Gastrocnemius medialis (tissue), 4 donors: ENCODE measurements around the gene VTI1B. TPM values are rescaled to one million over a fixed set of nuclear protein-coding genes. Genes with fewer than 3 reads are reported as not detected.
"Not testable (repeated sequence)": the region's sequence is repeated elsewhere in the genome, so short reads cannot be mapped to it uniquely, and the experiment has no call there.

Source experiments
- ATAC-seq, 2 donors: fragments of 150-250 bp; one replicate each; pipeline ENCODE4 v1.9.1; 2016
- DNase-seq, 2 donors: peaks; one replicate each; pipeline ENCODE4 v3.0.0-alpha.2; 2019
- H3K27ac ChIP-seq, 4 donors: fragments of 200-600 bp; sonication (generic); 1 replicate in 1 of 4; 2 replicates in 3 of 4; pipeline ENCODE4 v1.5.1; 2016 to 2018; ENCODE audit warnings: mild to moderate bottlenecking in 2 of 4, moderate library complexity in 1 of 4
- H3K27me3 ChIP-seq, 3 donors: fragments of 200-600 bp; sonication (generic) in 2 of 3; 1 replicate in 1 of 3; 2 replicates in 2 of 3; pipeline versions ENCODE4 v1.5.1 to v1.6.0; 2016 to 2019; ENCODE audit warnings: mild to moderate bottlenecking in 1 of 3, moderate library complexity in 1 of 3
- H3K36me3 ChIP-seq, 2 donors: fragments of 200-600 bp; sonication (generic) in 1 of 2; one replicate each; pipeline ENCODE4 v1.5.1; 2017 to 2018
- H3K4me1 ChIP-seq, 2 donors: fragments of 200-600 bp; sonication (generic) in 1 of 2; one replicate each; pipeline ENCODE4 v1.5.1; 2016 to 2017; ENCODE audit warnings: mild to moderate bottlenecking in 2 of 2
- H3K4me3 ChIP-seq, 4 donors: fragments of 200-600 bp; sonication (generic) in 3 of 4; 1 replicate in 1 of 4; 2 replicates in 3 of 4; pipeline ENCODE4 v1.5.1; 2016 to 2019; ENCODE audit warnings: mild to moderate bottlenecking in 2 of 4
- H3K9me3 ChIP-seq, 3 donors: fragments of 200-600 bp; sonication (generic) in 2 of 3; 1 replicate in 1 of 3; 2 replicates in 2 of 3; pipeline ENCODE4 v1.5.1; 2016 to 2019
- POLR2A ChIP-seq, 2 donors: fragments of 450-650 bp; IDR thresholded peaks; one replicate each; pipeline ENCODE4 v1.6.1; 2017; ENCODE audit warnings: antibody characterized with exemption in 2 of 2, mild to moderate bottlenecking in 2 of 2, moderate library complexity in 2 of 2
- in situ Hi-C, 4 donors: fragments of 200-750 bp; cut with MboI; loops; one replicate each; pipeline versions ENCODE4 v1.15.0 to v1.8.0; 2017; ENCODE audit warnings: low sequenced_read_pairs in 4 of 4
- intact Hi-C: fragments of 100-400 bp; cut with DNase I; formaldehyde crosslinking; loops from one replicate; pipeline ENCODE4 v1.15.1; 2023; ENCODE audit warnings: low total_unique reads
- total RNA-seq, 4 donors: library from RNA; depleted of rRNA; stranded (reverse); fragments of >200 nt; gene quantifications; one replicate each; pipeline versions ENCODE4 v1.1.0 to v1.2.3, GENCODE V29; 2016
- TF ChIP-seq, protein P1 (sequence below), 5 experiments: fragments of 450-650 bp in 3 of 5; fragments of 200-600 bp in 2 of 5; sonication (generic) in 2 of 5; IDR thresholded peaks in 4 of 5; conservative IDR thresholded peaks in 1 of 5; 1 replicate in 4 of 5; 2 replicates in 1 of 5; pipeline ENCODE4 v1.5.1; 2016 to 2019; ENCODE audit warnings: antibody characterized with exemption in 5 of 5, mild to moderate bottlenecking in 3 of 5, moderate library complexity in 3 of 5

VTI1B gene
- total RNA-seq, 4 donors from 2014 or later: 33.7 to 69.1 (median 52.8) TPM

- no peak for TF ChIP-seq POLR2A (IDR thresholded peaks at IDR 0.05)
- TF ChIP-seq, protein P1, sequence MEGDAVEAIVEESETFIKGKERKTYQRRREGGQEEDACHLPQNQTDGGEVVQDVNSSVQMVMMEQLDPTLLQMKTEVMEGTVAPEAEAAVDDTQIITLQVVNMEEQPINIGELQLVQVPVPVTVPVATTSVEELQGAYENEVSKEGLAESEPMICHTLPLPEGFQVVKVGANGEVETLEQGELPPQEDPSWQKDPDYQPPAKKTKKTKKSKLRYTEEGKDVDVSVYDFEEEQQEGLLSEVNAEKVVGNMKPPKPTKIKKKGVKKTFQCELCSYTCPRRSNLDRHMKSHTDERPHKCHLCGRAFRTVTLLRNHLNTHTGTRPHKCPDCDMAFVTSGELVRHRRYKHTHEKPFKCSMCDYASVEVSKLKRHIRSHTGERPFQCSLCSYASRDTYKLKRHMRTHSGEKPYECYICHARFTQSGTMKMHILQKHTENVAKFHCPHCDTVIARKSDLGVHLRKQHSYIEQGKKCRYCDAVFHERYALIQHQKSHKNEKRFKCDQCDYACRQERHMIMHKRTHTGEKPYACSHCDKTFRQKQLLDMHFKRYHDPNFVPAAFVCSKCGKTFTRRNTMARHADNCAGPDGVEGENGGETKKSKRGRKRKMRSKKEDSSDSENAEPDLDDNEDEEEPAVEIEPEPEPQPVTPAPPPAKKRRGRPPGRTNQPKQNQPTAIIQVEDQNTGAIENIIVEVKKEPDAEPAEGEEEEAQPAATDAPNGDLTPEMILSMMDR (IDR thresholded peaks at IDR 0.05 in 4 of 5, conservative IDR thresholded peaks at IDR 0.05 in 1 of 5): no peak
- H3K27ac ChIP-seq: peak overlapping the region in 1 of 4 donors; percentile 36
- intact Hi-C loops (no loop called here), in situ Hi-C loops (no loop called here)
- peaks cover 0 to 15% of the 10 kb centered on the region in 2 donors for H3K36me3 ChIP-seq
- ATAC-seq (no peak), DNase-seq (no peak)
- no peaks in the 10 kb centered on the region for H3K27me3 ChIP-seq
- H3K4me1 ChIP-seq: peaks cover 0 to 10% of the 10 kb centered on the region in 2 donors
- H3K9me3 ChIP-seq: no peaks in the 10 kb centered on the region
- H3K4me3 ChIP-seq: no peak overlapping the region
These were observed 44.2 kb downstream of the VTI1B start for GRCh38 chr14:67630186-67630585.

GRCh38 chr14:67627519-67627918 lies 46.9 kb downstream of the VTI1B start:
- intact Hi-C loops: no loop called here
- Histone ChIP-seq H3K9me3 (no peaks in the 10 kb centered on the region), H3K36me3 (peaks cover 0 to 14% of the 10 kb centered on the region in 2 donors), H3K27ac (peak overlapping the region in 1 of 4 donors; percentile 51), H3K4me1 (peaks cover 13 to 16% of the 10 kb centered on the region in 2 donors), H3K27me3 (no peaks in the 10 kb centered on the region), H3K4me3 (no peak overlapping the region)
- TF ChIP-seq, protein P1 (IDR thresholded peaks at IDR 0.05 in 4 of 5, conservative IDR thresholded peaks at IDR 0.05 in 1 of 5): no peak
- TF ChIP-seq POLR2A (IDR thresholded peaks at IDR 0.05): no peak
- in situ Hi-C loops: no loop called here
- ATAC-seq: no peak
- DNase-seq: no peak

GRCh38 chr14:67626131-67626530 lies 48.3 kb downstream of the VTI1B start:
- H3K4me3 ChIP-seq, H3K27me3 ChIP-seq, intact Hi-C loops, in situ Hi-C loops, DNase-seq, ATAC-seq, H3K9me3 ChIP-seq: not testable (repeated sequence)
- H3K4me1 ChIP-seq: peaks cover 21 to 24% of the 10 kb centered on the region in 2 donors
- peak overlapping the region in 1 of 4 donors; percentile 27 for H3K27ac ChIP-seq
- peaks cover 0 to 21% of the 10 kb centered on the region in 2 donors for H3K36me3 ChIP-seq

DNA sequence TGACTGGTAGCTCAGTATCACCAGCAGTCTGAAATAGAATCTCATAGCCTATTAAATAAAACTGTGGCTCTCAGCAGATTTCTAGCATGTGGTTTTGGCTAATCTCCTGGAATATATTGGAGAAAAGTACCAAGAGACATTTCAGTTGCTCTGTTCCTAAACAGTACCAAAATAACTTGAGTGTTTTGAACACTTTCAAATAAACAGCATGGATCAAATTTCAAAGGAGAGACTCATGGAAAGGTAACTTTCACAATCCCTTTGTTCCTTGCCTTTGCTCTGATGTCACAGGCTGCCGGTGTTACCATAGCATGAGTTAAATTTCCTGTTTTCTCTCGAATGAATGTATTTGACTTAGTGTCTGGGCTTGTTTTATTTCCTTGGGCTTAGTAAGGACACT lies 51.3 kb downstream of the VTI1B start:
- H3K36me3 ChIP-seq: peaks cover 0 to 25% of the 10 kb centered on the region in 2 donors
- peak; percentile 25 to 60 for ATAC-seq
- peak overlapping the region; percentile 75 to 97 (median 90) for H3K27ac ChIP-seq
- H3K4me1 ChIP-seq: peaks cover 21 to 40% of the 10 kb centered on the region in 2 donors
- H3K4me3 ChIP-seq: peak overlapping the region in 3 of 4 donors; percentile 4 to 89 (median 80)
- no peak for TF ChIP-seq POLR2A (IDR thresholded peaks at IDR 0.05)
- TF ChIP-seq, protein P1 (IDR thresholded peaks at IDR 0.05 in 4 of 5, conservative IDR thresholded peaks at IDR 0.05 in 1 of 5): no peak
- in situ Hi-C loops: no loop called here
- intact Hi-C loops: loop anchor here (1.0 to 2.0 kb wide), 2 partner anchors 13 to 22 kb away; no protein-coding TSS in a partner anchor
- DNase-seq: no peak
- no peaks in the 10 kb centered on the region for H3K27me3 ChIP-seq
- no peaks in the 10 kb centered on the region for H3K9me3 ChIP-seq

- H3K4me3 ChIP-seq: peak overlapping the region in 3 of 4 donors; percentile 4 to 89 (median 80)
- no peaks in the 10 kb centered on the region for H3K27me3 ChIP-seq
- H3K36me3 ChIP-seq: peaks cover 0 to 20% of the 10 kb centered on the region in 2 donors
- TF ChIP-seq, protein P1 (IDR thresholded peaks at IDR 0.05 in 4 of 5, conservative IDR thresholded peaks at IDR 0.05 in 1 of 5): no peak
- TF ChIP-seq POLR2A (IDR thresholded peaks at IDR 0.05): peak in 1 of 2 donors; percentile 56
- peak overlapping the region; percentile 75 to 97 (median 90) for H3K27ac ChIP-seq
- ATAC-seq (peak; percentile 29 to 47), DNase-seq (peak in 1 of 2 donors; percentile 54)
- in situ Hi-C loops (no loop called here), intact Hi-C loops (loop anchor here (1.0 to 2.0 kb wide), 2 partner anchors 14 to 22 kb away; no protein-coding TSS in a partner anchor)
- H3K4me1 ChIP-seq: peaks cover 21 to 40% of the 10 kb centered on the region in 2 donors
- H3K9me3 ChIP-seq: no peaks in the 10 kb centered on the region
These were observed 51.8 kb downstream of the VTI1B start for GRCh38 chr14:67622675-67623074.
